Measurements from ENCODE around the gene NCOA7. TPM values are rescaled to one million over a fixed set of nuclear protein-coding genes. Genes with fewer than 3 reads are reported as not detected.

The NCOA7 gene
- total and polyA plus RNA-seq, 2 of the 8 experiments (the other 6 are each of a cell fraction or from before 2014, with no cell fraction given), result 2.6 to 10.7 TPM

GRCh38 chr6:125824946-125825771 is 34.4 kb downstream of the NCOA7 start:
- H3K27ac ChIP-seq (ENCODE audit: low read depth, low read length), result no peak overlapping the region
- POLR2A ChIA-PET (ENCODE audit: partially characterized antibody), result interaction anchor here (0.9 kb wide), 1 partner anchor 44 kb away, joined by 3 read pairs; no protein-coding TSS in a partner anchor
- no peak overlapping the region for H2BK20ac ChIP-seq (ENCODE audit: low read length)
- no peak overlapping the region for H2AK5ac ChIP-seq (ENCODE audit: low read depth, low read length)
- CTCF ChIA-PET (ENCODE audit: partially characterized antibody), result interaction anchor here (1.1 to 1.7 kb wide), 2 partner anchors 33 to 81 kb away, joined by 3 to 5 read pairs; no protein-coding TSS in a partner anchor
- no peaks in the 10 kb centered on the region for H4K20me1 ChIP-seq (replicated peaks in 1 of 2; ENCODE audit: control insufficient read depth in 1 of 2, insufficient read depth in 2 of 2, low read length in 2 of 2)
- H3K4me1 ChIP-seq (replicated peaks in 1 of 4; ENCODE audit: control insufficient read depth in 3 of 4, insufficient read depth in 4 of 4, low read length in 3 of 4), result no peaks in the 10 kb centered on the region
- H3K9me3 ChIP-seq (ENCODE audit: insufficient read depth in 2 of 2, low read depth in 1 of 2, low read length in 1 of 2), result no peaks in the 10 kb centered on the region
- H2BK5ac ChIP-seq (ENCODE audit: low read depth, low read length), result no peak overlapping the region
- no peak overlapping the region for H3K56ac ChIP-seq (replicated peaks; ENCODE audit: insufficient read length, low read depth, low read length)
- no peak overlapping the region for H2AFZ ChIP-seq (ENCODE audit: low read length)
- no peak for DNase-seq (ENCODE audit: low read depth in 1 of 2, low spot score in 2 of 2)
- H3K14ac ChIP-seq (ENCODE audit: insufficient read length), result no peak overlapping the region
- no peak overlapping the region for H3K4me2 ChIP-seq (ENCODE audit: insufficient read depth in 1 of 2, low read depth in 2 of 2, low read length in 2 of 2)
- no peak overlapping the region for H2BK15ac ChIP-seq (ENCODE audit: low read length)
- no peak overlapping the region for H2BK120ac ChIP-seq (replicated peaks; ENCODE audit: low read depth, low read length)
- H3K79me1 ChIP-seq (ENCODE audit: low read depth, low read length), result no peaks in the 10 kb centered on the region
- no peak overlapping the region for H2BK12ac ChIP-seq (ENCODE audit: low read depth, low read length)
- TF ChIP-seq RBBP5 (IDR thresholded peaks at IDR 0.05; ENCODE audit: borderline replicate concordance, low read depth, low read length) (no peak), SUZ12 (IDR thresholded peaks at IDR 0.05; ENCODE audit: low read length) (no peak), SIRT6 (IDR thresholded peaks at IDR 0.05; ENCODE audit: low read length) (no peak), HDAC6 (IDR thresholded peaks at IDR 0.05; ENCODE audit: low read depth, low read length) (no peak)
- H3K4ac ChIP-seq (replicated peaks; ENCODE audit: insufficient read length, low read depth, low read length), result no peak overlapping the region
- peaks cover 0 to 2% (median 0%) of the 10 kb centered on the region in 4 experiments; a peak in 1 of 7 replicates for H3K27me3 ChIP-seq (replicated peaks in 1 of 4; ENCODE audit: control insufficient read depth in 3 of 4, extremely low read depth in 1 of 4, insufficient read depth in 3 of 4, low read length in 3 of 4)
- H3K36me3 ChIP-seq (ENCODE audit: control insufficient read depth in 2 of 4, insufficient read depth in 4 of 4, low read length in 3 of 4), result no peaks in the 10 kb centered on the region
- H3K79me2 ChIP-seq (ENCODE audit: control insufficient read depth in 1 of 2, insufficient read depth in 2 of 2, low read length in 2 of 2), result no peaks in the 10 kb centered on the region
- no peak overlapping the region for H3K9ac ChIP-seq (replicated peaks in 1 of 4; ENCODE audit: extremely low read depth in 1 of 4, low read depth in 3 of 4, low read length in 3 of 4)
- H4K8ac ChIP-seq (ENCODE audit: extremely low read depth, insufficient read depth, low read length), result no peak overlapping the region
- no peak overlapping the region for H4K5ac ChIP-seq (ENCODE audit: insufficient read length, low read depth, low read length)
- FAIRE-seq, result no peak
- 90% methylated on average over 8 of the region's 8 CpGs; no CpG with 5 or more reads in 1 of the 2 experiments for WGBS, 2 experiments (ENCODE audit: extremely low coverage in 1 of 2, insufficient coverage in 1 of 2, insufficient read length in 1 of 2, insufficient replicate concordance in 2 of 2, low coverage in 1 of 2, low lambda C conversion rate in 2 of 2, missing lambda C conversion rate in 1 of 2)
- no peaks in the 10 kb centered on the region for H3K23me2 ChIP-seq (ENCODE audit: low read depth, low read length)
- no peak overlapping the region for H3K18ac ChIP-seq (ENCODE audit: extremely low read depth, low read length)
- no peak overlapping the region for H3K4me3 ChIP-seq (ENCODE audit: extremely low read depth in 1 of 4, insufficient read depth in 2 of 4, low read depth in 3 of 4, low read length in 4 of 4)
- no peak overlapping the region for H4K91ac ChIP-seq (replicated peaks; ENCODE audit: insufficient read length, low read length)
- no peak overlapping the region for H3K23ac ChIP-seq (ENCODE audit: insufficient read length)
